ENCODE results near the gene NALCN.
"Not testable (repeated sequence)": the region's sequence is repeated elsewhere in the genome, so short reads cannot be mapped to it uniquely, and the experiment has no call there.

Gene NALCN

DNA sequence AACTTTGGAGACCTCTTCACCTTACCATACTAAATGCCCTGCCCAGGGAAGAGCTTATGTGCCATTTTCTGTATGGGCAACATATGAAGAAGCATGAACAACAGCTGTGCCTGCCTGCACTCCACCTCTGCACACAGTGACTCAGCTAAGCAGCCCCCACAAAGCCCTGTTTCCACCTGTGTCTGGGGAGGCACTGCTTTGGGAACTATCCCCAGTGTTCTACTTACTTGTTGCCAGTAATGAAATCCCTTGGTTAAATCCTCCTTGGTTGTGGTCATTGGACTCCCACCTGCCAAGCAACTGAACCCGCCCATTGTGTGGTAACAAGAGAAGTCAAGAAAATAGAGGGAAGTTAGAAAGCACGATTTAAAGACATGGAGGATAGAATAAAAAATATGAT is 84.6 kb downstream of the NALCN start:
- no peak for DNase-seq

DNA sequence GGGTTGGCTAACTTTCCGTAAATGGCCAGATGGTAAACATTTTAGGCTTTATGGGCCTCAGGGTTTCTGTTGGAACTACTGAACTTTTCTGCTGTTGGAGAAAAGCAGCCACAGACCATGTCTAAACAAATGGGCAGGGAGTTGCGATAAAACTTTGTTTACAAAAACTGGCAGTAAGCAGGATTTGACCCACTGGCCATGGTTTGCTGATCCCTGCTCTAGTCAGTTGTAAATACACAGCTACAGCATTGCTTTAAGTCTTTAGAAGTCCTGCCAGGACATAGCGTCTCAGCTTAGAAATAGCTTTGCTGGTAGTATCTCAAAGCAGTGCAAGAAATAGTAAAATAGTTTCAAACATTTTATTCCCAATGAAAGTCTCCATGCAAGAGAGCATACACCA is 88.4 kb downstream of the NALCN start:
- DNase-seq = no peak

- DNase-seq = no peak
These were observed 89.6 kb downstream of the NALCN start for GRCh38 chr13:101326710-101327109.

GRCh38 chr13:101325423-101325822 is 90.9 kb downstream of the NALCN start:
- no peak for DNase-seq

DNA sequence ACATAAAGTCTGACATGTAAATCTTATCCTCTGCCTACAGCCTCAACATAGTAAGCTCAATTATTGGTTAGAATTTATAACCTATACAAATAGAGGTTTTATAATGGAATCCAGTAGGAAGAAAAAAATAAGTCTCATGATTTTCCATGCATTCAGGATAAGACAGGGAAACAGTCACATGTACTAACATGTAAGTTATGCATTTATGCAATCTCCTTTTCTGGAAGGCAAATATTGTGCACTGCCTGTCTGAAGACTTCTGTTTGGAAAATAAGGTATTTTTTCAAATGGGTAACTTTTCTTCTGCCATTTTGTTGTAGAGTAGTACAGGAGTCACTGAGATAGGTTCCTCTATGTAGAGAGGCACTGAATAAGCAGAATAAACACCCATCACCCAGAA is 92.7 kb downstream of the NALCN start:
- DNase-seq = no peak

GRCh38 chr13:101317986-101318523 is 98.3 kb downstream of the NALCN start:
- DNase-seq = no peak

DNA sequence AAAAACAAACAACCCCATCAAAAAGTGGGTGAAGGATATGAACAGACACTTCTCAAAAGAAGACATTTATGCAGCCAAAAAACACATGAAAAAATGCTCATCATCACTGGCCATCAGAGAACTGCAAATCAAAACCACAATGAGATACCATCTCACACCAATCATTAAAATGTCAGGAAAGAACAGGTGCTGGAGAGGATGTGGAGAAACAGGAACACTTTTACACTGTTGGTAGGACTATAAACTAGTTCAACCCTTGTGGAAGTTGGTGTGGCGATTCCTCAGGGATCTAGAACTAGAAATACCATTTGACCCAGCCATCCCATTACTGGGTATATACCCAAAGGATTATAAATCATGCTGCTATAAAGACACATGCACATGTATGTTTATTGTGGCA is 102.8 kb downstream of the NALCN start:
- DNase-seq = not testable (repeated sequence)

DNA sequence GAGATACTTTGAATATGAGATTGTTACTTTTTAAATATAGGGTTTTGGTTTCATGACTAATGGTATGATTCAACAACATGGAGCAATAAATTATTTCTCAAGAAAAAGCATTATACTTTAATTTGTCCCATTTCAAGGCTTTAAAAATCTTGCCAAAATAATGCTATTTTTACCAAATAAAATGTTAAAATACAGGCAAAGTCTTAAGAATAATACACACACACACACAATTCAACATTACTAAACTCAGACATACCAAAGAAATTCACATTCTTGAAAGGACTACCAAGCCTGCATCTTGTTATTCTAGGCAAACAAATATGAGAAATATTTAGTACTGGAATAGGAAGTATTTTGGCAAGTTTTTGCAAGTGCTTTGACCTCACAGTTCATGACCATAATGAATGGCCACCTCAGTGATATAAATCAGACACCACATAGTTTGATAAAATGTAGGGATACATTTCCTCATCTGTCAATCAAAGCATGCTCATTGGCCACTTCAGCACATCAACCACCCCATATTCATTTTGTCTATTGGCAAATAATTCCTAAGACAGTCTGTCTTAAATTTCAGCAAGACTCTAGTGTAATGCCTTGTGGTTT is 107.2 kb downstream of the NALCN start:
- no peak for DNase-seq

DNA sequence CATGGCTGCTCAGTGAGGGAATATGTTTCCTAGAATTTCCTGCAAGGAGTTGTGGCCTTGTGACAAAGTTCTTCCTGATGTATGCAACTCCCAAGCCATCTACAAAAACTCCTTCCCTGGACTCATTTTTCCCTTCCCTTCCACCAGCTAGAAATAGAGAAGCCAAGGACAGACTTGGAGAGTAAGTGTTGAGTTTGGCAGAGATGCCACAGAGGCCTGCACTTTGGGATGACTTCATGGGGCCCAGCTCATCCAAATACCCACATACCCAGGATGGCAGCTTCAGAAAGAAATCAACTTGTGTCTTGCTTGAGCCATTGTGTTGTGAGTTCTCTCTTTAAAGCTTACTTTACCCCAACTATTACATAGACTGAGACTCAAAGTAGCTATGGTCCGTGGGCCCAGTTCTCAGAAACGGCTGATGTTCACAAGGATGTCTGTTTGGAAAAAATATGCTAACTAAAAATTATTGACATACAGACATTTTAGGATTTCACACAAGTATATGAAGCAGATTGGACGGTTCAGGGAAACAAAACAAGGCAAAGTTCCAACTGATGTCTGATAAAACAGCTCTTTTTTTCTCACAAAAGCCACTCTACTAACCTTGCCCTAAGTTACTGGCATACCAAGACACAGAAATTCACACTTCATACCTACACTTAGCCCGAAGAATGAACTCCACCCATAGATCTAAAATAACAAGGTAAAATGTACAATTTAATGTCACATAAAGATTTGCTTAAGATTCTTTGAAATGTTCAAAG is 107.9 kb downstream of the NALCN start:
- no peak for DNase-seq

DNA sequence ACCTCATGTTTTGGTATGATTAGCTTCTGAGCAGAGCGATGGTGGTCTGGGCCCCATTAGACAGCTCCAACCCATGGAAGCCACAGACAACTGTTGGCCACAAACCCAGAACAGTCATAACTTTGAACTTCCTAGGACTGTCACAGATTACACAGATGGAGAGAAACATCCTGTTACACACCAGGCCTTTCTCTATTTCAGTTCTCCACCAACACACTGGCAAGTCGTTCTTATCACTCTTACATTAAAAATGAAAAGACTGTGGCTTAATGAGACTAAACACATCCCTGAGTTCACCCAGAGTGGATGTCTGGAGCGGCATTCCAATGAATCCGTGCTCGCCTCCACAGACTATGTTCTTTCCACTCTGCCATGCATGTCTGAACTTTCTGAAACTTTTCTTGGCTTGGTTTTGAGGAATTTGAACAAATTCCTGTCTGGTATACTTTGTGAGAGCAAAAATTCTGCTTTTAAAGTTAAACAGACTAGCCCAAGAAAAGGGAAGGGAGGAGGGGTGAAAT is 109.1 kb downstream of the NALCN start:
- no peak for DNase-seq

DNA sequence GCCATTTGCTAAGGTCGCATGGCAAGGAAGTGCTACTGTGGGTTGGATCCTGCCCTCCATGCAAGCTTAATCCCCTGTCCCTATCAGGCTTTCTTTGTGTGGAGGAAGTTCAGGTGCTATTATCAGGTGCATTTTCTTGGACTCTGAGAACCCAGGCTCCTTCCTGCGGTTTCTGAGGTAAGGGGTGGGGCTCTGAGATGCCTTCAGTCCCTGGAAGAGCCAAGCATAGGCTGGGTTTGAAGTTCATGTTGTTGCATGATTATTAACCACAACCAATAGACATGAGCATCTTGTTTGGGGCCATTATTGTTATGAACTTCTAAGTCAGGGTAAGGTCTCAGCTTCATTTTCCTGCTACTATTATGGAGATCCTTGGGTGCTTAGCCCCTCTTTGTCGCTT is 109.5 kb downstream of the NALCN start:
- DNase-seq = no peak

DNA sequence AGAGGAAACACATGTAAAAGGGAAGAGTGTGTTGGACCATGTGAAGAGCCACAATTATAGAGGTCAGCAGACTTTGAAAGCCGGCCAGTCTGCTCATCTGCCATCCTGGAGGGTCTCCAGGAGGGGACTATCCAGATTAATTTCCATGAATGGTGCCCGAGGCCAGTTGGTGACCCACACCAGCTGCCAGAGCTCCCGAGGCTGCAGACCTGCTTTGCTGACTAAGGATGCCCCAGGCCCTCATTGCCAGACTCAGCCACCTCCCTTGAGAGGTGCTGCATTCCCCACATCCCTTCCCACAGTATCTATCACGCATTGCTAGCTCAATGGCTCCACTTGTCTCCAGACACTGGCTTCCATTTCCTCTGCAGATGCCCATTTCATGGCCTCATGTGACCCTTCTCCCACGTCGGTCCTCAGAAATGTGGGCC is 110.3 kb downstream of the NALCN start:
- no peak for DNase-seq

DNA sequence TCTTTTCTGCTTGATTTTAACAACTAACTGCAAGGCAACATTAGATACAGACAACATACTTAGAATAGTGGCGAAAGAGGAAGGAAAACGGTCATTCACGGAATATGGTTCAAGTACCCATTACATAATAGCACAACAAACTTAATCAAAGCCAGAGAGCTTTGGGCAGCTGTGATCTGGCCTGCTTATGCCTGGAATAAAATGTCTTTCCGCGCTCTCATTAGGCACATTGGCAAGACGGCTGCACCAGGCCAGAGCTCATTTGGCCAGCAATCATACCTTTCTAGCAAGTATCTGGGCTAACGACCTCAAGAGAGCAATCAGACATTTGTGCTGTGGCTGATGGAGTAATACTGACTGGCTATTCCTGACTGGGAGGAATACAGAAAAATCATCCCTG is 112.8 kb downstream of the NALCN start:
- DNase-seq = no peak

DNA sequence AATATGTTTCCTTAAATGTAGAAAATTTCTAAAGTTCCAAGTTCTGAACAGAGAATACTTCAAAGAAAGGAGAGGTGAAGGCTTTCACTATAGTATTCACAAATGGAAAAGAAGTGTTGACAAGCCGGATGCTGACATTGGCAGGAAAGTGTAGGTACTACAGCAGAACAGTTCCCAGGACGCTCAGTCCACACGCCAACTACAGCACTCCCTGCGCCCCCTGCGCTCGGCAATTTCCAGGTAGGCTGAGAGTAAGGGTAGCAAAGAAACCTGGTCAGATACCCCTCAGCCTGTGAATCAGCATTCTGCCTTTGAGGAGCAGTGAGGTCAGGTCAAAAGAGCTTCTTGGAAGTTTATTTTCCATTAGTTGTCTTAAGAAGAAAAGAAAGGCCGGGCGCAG is 115.3 kb downstream of the NALCN start:
- no peak for DNase-seq

DNA sequence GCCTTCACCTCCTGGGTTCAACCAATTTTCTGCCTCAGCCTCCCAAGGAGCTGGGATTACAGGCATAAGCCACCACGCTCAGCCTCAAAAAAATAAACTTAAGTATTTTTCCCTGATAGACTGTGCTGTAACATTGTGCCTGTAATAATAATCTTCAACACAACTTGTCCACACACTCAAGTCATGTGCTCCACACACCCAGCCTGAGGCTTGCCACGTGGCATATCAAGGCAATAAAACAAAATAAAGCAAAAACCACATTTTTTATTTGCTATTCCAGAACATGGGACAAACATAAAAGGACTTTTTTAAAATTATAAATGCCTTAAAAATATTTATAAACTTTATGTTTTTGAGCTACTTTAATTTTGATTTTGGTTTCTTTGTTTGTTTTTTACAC is 115.8 kb downstream of the NALCN start:
- DNase-seq = no peak

DNA sequence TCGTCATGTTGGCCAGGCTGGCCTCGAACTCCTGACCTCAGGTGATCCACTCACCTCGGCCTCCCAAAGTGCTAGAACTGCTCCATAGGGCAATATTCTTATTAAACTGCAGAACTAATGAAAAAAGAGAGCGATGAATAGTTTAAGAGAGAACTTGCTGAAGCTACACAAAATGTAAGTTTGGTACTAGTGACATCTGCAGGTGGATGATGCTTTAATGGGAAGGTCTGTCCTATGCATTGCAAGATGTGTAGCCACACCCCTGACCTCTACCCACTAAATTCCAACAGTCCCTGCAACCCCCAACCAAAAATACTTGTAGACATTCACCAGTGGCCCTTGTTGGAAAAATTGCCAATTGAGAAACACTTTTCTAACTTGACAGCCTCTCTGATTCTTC is 117.8 kb downstream of the NALCN start:
- DNase-seq = no peak

- no peak for DNase-seq
These were observed 118.5 kb downstream of the NALCN start for GRCh38 chr13:101297794-101298193.

DNA sequence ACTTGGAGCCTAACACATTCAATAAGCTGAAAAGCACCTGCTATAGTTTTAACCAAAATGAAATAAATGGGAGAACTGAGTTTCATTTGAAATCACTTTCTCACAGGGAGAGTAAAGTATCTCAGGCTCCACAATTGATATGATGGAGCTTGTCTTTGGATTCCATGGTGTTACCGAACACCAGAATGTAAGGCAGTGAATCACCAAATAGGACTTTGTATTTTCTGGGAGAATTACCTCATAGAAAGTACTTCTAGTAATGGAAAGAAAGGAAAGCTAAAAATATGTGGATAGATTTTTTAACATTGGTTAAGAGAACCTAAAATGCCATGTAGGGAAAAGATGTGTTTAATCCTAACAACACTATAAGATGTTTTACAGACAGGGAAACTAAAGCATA is 123.6 kb downstream of the NALCN start:
- DNase-seq = no peak

DNA sequence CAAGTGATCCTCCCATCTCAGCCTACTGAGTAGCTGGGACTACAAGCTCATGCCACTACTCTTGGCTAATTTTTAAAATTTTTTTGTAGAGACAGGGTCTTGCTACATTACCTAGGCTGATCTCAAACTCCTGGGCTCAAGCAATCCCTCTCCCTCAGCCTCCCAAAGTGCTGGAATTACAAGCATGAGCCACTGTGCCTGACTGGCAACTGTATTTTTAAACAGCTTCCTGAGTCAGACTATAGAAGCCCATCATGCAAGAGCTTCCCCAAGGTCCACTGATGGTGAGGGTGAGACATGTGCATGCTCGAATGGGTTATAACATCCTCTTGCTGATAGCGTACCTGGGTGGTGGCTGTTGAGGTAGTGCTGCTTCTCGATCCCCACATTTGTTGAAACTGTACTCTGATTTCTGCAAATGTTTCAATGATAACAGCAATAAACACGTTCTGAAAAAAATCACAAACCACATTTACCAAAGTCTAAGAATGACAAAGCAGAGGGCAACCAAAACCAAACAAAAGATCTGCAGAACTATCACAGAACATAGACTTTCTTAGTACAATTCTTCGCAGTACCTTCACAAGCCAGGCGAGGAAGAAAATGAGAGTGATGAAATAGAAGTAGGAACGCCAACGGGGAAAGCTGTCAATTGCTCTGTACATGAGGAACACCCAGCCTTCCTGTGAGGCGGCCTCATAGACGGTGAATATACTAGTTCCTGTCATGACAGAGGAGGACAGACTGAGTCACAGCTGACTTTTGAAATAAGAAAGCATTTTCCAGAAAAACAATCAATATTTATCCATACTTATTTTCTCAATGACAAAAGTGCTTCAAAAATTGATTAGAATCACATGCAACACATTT is 124.4 kb downstream of the NALCN start:
- no peak for DNase-seq

GRCh38 chr13:101291206-101291605 is 125.1 kb downstream of the NALCN start:
- no peak for DNase-seq

- no peak for DNase-seq
These were observed 126.5 kb downstream of the NALCN start for GRCh38 chr13:101289764-101290163.

GRCh38 chr13:101283782-101284181 is 132.5 kb downstream of the NALCN start:
- no peak for DNase-seq

- DNase-seq = no peak
These were observed 143.4 kb downstream of the NALCN start for GRCh38 chr13:101272886-101273285.

All from activated naive CD4-positive, alpha-beta T cell treated with Interleukin-2 at 50 U/mL for 16 hours (primary cell).